ENCODE measurements around the gene LLCFC1.
A peak's percentile ranks its signal among the peaks of the same experiment; 100 is the strongest.

Gene LLCFC1

GRCh38 chr7:142939226-142939910 lies at the start of gene LLCFC1:
TSS of gene LLCFC1 (plus strand) at chr7:142939484. CDS start at chr7:142939622, 138 bp downstream.
- DNase-seq, result no peak

- no peak for DNase-seq
These were observed 49.5 kb upstream of the LLCFC1 start for GRCh38 chr7:142889816-142890215.

GRCh38 chr7:142890874-142891485 lies 48.3 kb upstream of the LLCFC1 start:
- no peak for DNase-seq

- no peak for DNase-seq
These were observed 47.7 kb upstream of the LLCFC1 start for GRCh38 chr7:142891490-142892082.

GRCh38 chr7:142892951-142893350 lies 46.3 kb upstream of the LLCFC1 start:
- no peak for DNase-seq

- no peak for DNase-seq
These were observed 44.9 kb upstream of the LLCFC1 start for GRCh38 chr7:142894112-142894984.

GRCh38 chr7:142894985-142895593 lies 44.2 kb upstream of the LLCFC1 start:
- DNase-seq, result no peak

GRCh38 chr7:142896151-142896550 lies 43.1 kb upstream of the LLCFC1 start:
- no peak for DNase-seq

- DNase-seq, result no peak
These were observed 42.4 kb upstream of the LLCFC1 start for GRCh38 chr7:142896741-142897379.

- DNase-seq, result no peak
These were observed 41.6 kb upstream of the LLCFC1 start for GRCh38 chr7:142897691-142898090.

GRCh38 chr7:142898377-142899170 lies 40.7 kb upstream of the LLCFC1 start:
- DNase-seq, result no peak

- DNase-seq, result no peak
These were observed 39.6 kb upstream of the LLCFC1 start for GRCh38 chr7:142899661-142900060.

- DNase-seq, result no peak
These were observed 37.6 kb upstream of the LLCFC1 start for GRCh38 chr7:142901426-142902259.

- no peak for DNase-seq
These were observed 35.2 kb upstream of the LLCFC1 start for GRCh38 chr7:142904128-142904527.

GRCh38 chr7:142905759-142906158 lies 33.5 kb upstream of the LLCFC1 start:
- DNase-seq, result no peak

GRCh38 chr7:142906643-142907042 lies 32.6 kb upstream of the LLCFC1 start:
- DNase-seq, result no peak

GRCh38 chr7:142908290-142908689 lies 31.0 kb upstream of the LLCFC1 start:
- DNase-seq, result no peak

GRCh38 chr7:142908921-142909890 lies 30.1 kb upstream of the LLCFC1 start:
- peak in 1 of 2 donors; percentile 25 for DNase-seq

- no peak for DNase-seq
These were observed 29.3 kb upstream of the LLCFC1 start for GRCh38 chr7:142910031-142910433.
